ENCODE data around the gene TSG101. TPM values are rescaled to one million over a fixed set of nuclear protein-coding genes. Genes with fewer than 3 reads are reported as not detected.

The TSG101 gene
- total RNA-seq, 1 donor from 2014 or later, result 124 TPM

DNA sequence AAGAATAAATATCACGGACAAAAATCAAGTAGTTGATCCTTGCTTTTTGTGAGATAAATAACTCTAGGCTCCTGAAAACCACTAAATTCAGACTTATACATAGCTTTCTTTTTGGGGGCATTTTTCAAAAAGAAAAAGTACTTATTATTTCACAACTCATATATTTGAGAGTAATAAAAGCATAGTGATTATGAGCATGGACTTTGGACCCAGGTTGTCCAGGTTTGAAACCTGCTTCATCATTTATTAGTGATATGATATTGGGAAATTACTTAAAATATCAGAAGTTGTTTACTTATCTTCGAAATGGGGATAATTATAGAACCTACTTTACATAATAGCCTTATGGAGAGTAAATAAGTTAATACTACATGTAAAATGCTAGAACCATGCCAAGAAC is 88.1 kb downstream of the TSG101 start:
- H3K4me3 ChIP-seq (ENCODE audit: low read depth, low read length), result no peak overlapping the region
- TF ChIP-seq, protein P1, sequence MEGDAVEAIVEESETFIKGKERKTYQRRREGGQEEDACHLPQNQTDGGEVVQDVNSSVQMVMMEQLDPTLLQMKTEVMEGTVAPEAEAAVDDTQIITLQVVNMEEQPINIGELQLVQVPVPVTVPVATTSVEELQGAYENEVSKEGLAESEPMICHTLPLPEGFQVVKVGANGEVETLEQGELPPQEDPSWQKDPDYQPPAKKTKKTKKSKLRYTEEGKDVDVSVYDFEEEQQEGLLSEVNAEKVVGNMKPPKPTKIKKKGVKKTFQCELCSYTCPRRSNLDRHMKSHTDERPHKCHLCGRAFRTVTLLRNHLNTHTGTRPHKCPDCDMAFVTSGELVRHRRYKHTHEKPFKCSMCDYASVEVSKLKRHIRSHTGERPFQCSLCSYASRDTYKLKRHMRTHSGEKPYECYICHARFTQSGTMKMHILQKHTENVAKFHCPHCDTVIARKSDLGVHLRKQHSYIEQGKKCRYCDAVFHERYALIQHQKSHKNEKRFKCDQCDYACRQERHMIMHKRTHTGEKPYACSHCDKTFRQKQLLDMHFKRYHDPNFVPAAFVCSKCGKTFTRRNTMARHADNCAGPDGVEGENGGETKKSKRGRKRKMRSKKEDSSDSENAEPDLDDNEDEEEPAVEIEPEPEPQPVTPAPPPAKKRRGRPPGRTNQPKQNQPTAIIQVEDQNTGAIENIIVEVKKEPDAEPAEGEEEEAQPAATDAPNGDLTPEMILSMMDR (conservative IDR thresholded peaks at IDR 0.05; ENCODE audit: low read depth, low read length), result no peak
- no peak for DNase-seq (ENCODE audit: low read depth)

Other genes starting within 250 kb of the TSG101 start
- 11.5 and 16.9 TPM in 2 replicates for gene HPS5, start 204.8 kb downstream of the TSG101 start, total RNA-seq
- gene GTF2H1, start 204.4 kb downstream of the TSG101 start, total RNA-seq, result 30.8 and 47.9 TPM in 2 replicates
- 1,254 and 1,671 TPM in 2 replicates for gene LDHA, start 132.4 kb downstream of the TSG101 start, total RNA-seq
- gene LDHC, start 114.6 kb downstream of the TSG101 start, total RNA-seq, result not detected in 2 replicates
- gene LDHAL6A, start 71.1 kb downstream of the TSG101 start, total RNA-seq, result not detected in 2 replicates
- 21.2 and 36.7 TPM in 2 replicates for gene UEVLD, start 61.8 kb upstream of the TSG101 start, total RNA-seq
- 0.36 and 1.3 TPM in 2 replicates for gene MISFA, start 72.8 kb upstream of the TSG101 start, total RNA-seq
- gene SPTY2D1, start 107.4 kb upstream of the TSG101 start, total RNA-seq, result 8.6 and 11.9 TPM in 2 replicates
- gene TMEM86A, start 171.8 kb upstream of the TSG101 start, total RNA-seq, result 0.92 and 2.0 TPM in 2 replicates
- 0.06 and 0.14 TPM in 2 replicates for gene IGSF22, start 199.2 kb upstream of the TSG101 start, total RNA-seq

All from epithelial cell of proximal tubule (primary cell).